Measurements from ENCODE around the gene FAM180B.

DNA sequence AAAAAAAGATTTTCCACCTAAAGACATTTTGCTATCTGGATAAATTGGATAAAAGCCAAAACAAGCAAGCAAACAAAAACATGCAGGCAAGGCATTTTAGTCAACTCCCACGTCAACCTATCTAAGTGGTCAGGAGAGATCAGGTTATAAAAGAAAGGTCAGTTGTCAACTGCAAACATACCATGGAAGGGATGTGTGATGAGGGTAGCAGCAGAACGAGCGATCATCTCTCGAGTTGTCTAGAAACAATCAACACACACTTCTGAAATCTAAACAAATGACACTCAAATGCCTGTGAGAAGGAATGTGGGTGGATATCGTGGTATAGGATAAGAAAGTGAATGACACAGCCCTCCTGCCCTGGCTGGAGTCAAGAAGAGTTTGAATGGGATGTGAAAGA lies 45.0 kb downstream of the FAM180B start:
- TF ChIP-seq POLR2A (IDR thresholded peaks at IDR 0.05; ENCODE audit: low read length), result no peak
- no peak for TF ChIP-seq GATA1 (IDR thresholded peaks at IDR 0.05; ENCODE audit: low read depth, low read length)

Data from erythroblast (primary cell).